Measurements from ENCODE around the gene MYOF. TPM values are rescaled to one million over a fixed set of nuclear protein-coding genes. Genes with fewer than 3 reads are reported as not detected.

MYOF gene
- total and polyA plus RNA-seq, 3 experiments from 2014 or later, result 57.0 to 62.8 TPM; not detected in 1

- no peak overlapping the region for H3K4me3 Mint-ChIP-seq
- no peaks in the 10 kb centered on the region for H3K36me3 Mint-ChIP-seq
- no peaks in the 10 kb centered on the region for H3K9me3 Mint-ChIP-seq
- H3K27ac Mint-ChIP-seq, result no peak overlapping the region
- H3K4me1 Mint-ChIP-seq, result no peaks in the 10 kb centered on the region
- ChIA-PET CTCF (interaction anchor here (1.2 kb wide), 1 partner anchor 25 kb away, joined by 3 read pairs; no protein-coding TSS in a partner anchor), POLR2A (no interaction called here)
- no peak overlapping the region for H3K4me3 ChIP-seq (ENCODE audit: low read length)
- no peak for DNase-seq
- H3K4me1 ChIP-seq (ENCODE audit: insufficient read depth, low read length), result no peaks in the 10 kb centered on the region
- H3K27me3 Mint-ChIP-seq, result peaks cover 3 to 6% of the 10 kb centered on the region in 2 donors
- H3K27ac ChIP-seq (ENCODE audit: low read depth, low read length), result no peak overlapping the region
- H3K9me3 ChIP-seq (ENCODE audit: low read length), result no peaks in the 10 kb centered on the region
- no peaks in the 10 kb centered on the region for H3K36me3 ChIP-seq (ENCODE audit: insufficient read depth, low read length)
- H3K27me3 ChIP-seq (ENCODE audit: insufficient read depth, low read length, poor library complexity, severe bottlenecking), result no peaks in the 10 kb centered on the region
These were observed 44.1 kb downstream of the MYOF start for GRCh38 chr10:93437946-93438612.

DNA sequence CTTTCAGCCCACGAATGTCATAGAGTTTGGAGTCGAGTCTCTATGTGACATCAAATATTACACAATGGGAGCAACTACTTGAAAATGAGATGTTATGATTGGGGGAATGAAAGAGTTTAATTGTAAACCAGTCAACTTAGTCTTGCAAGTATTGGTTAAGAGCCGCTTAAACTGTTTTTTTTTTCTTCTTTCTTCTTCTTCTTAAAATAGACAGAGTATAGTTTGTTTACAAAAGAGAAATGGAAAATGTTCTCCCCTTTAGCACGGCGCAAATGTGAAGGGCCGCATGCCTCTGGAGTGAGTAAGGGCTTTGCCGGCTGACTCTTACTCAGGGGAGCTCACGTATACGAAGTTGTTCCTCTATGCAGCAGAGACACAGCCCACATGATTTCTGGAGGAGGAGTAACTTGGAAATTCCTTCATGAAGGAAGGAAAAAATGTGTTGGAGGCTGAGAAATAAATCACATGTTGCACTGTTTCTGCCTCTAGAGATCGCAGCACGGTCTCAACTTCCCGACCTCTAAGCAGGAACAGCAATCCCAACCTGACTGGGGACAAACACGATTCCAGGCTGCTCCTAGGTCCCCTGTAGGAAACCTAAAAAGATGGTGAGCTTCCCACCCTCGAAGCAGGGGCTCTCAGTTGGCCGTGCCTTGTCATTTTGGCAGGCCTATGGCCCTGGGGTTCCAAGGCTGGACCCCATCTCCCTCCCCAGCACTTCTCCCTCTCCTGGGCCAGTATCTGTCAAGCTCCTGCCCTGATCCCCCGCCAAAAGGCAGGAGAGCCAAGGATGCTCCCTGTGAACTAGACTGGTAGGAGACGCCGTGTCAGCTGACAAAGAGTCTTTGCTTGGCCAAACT lies 44.8 kb downstream of the MYOF start:
- H3K27me3 ChIP-seq (ENCODE audit: insufficient read depth, low read length, poor library complexity, severe bottlenecking), result no peaks in the 10 kb centered on the region
- no peak overlapping the region for H3K4me3 ChIP-seq (ENCODE audit: low read length)
- no peaks in the 10 kb centered on the region for H3K36me3 ChIP-seq (ENCODE audit: insufficient read depth, low read length)
- H3K9me3 ChIP-seq (ENCODE audit: low read length), result no peaks in the 10 kb centered on the region
- ChIA-PET CTCF (interaction anchor here (1.2 kb wide), 1 partner anchor 24 kb away, joined by 3 read pairs; no protein-coding TSS in a partner anchor), POLR2A (interaction anchor here (0.6 kb wide), 1 partner anchor 10 kb away, joined by 5 read pairs; no protein-coding TSS in a partner anchor)
- Mint-ChIP-seq H3K4me3 (no peak overlapping the region), H3K4me1 (no peaks in the 10 kb centered on the region), H3K27me3 (peaks cover 6 to 7% of the 10 kb centered on the region in 2 donors), H3K9me3 (no peaks in the 10 kb centered on the region), H3K36me3 (no peaks in the 10 kb centered on the region), H3K27ac (peak overlapping the region in 1 of 8 donors; percentile 49)
- no peak overlapping the region for H3K27ac ChIP-seq (ENCODE audit: low read depth, low read length)
- no peaks in the 10 kb centered on the region for H3K4me1 ChIP-seq (ENCODE audit: insufficient read depth, low read length)
- DNase-seq, result no peak

GRCh38 chr10:93436591-93437085 lies 45.5 kb downstream of the MYOF start:
- ChIA-PET POLR2A (no interaction called here), CTCF (no interaction called here)
- Mint-ChIP-seq H3K36me3 (no peaks in the 10 kb centered on the region), H3K27me3 (peaks cover 6 to 7% of the 10 kb centered on the region in 2 donors), H3K4me3 (no peak overlapping the region), H3K4me1 (no peaks in the 10 kb centered on the region), H3K9me3 (no peaks in the 10 kb centered on the region), H3K27ac (peak overlapping the region in 1 of 8 donors; percentile 7)
- DNase-seq, result no peak
- Histone ChIP-seq H3K27me3 (ENCODE audit: insufficient read depth, low read length, poor library complexity, severe bottlenecking) (no peaks in the 10 kb centered on the region), H3K4me1 (ENCODE audit: insufficient read depth, low read length) (no peaks in the 10 kb centered on the region), H3K4me3 (ENCODE audit: low read length) (no peak overlapping the region), H3K36me3 (ENCODE audit: insufficient read depth, low read length) (no peaks in the 10 kb centered on the region), H3K9me3 (ENCODE audit: low read length) (no peaks in the 10 kb centered on the region), H3K27ac (ENCODE audit: low read depth, low read length) (no peak overlapping the region)

- POLR2A ChIA-PET, result no interaction called here
- H3K9me3 Mint-ChIP-seq, result no peaks in the 10 kb centered on the region
- H3K4me3 ChIP-seq (ENCODE audit: low read length), result no peak overlapping the region
- no peak overlapping the region for H3K27ac Mint-ChIP-seq
- H3K4me1 ChIP-seq (ENCODE audit: insufficient read depth, low read length), result no peaks in the 10 kb centered on the region
- no peak overlapping the region for H3K4me3 Mint-ChIP-seq
- no peaks in the 10 kb centered on the region for H3K36me3 Mint-ChIP-seq
- H3K9me3 ChIP-seq (ENCODE audit: low read length), result no peaks in the 10 kb centered on the region
- H3K27ac ChIP-seq (ENCODE audit: low read depth, low read length), result no peak overlapping the region
- DNase-seq, result no peak
- H3K27me3 Mint-ChIP-seq, result peaks cover 6 to 7% of the 10 kb centered on the region in 2 donors
- no peaks in the 10 kb centered on the region for H3K36me3 ChIP-seq (ENCODE audit: insufficient read depth, low read length)
- CTCF ChIA-PET, result no interaction called here
- H3K27me3 ChIP-seq (ENCODE audit: insufficient read depth, low read length, poor library complexity, severe bottlenecking), result no peaks in the 10 kb centered on the region
- H3K4me1 Mint-ChIP-seq, result no peaks in the 10 kb centered on the region
These were observed 46.3 kb downstream of the MYOF start for GRCh38 chr10:93435621-93436397.

GRCh38 chr10:93434991-93435491 lies 47.1 kb downstream of the MYOF start:
- no peaks in the 10 kb centered on the region for H3K4me1 Mint-ChIP-seq
- Histone ChIP-seq H3K4me1 (ENCODE audit: insufficient read depth, low read length) (no peaks in the 10 kb centered on the region), H3K27me3 (ENCODE audit: insufficient read depth, low read length, poor library complexity, severe bottlenecking) (no peaks in the 10 kb centered on the region), H3K4me3 (ENCODE audit: low read length) (no peak overlapping the region), H3K9me3 (ENCODE audit: low read length) (no peaks in the 10 kb centered on the region), H3K36me3 (ENCODE audit: insufficient read depth, low read length) (no peaks in the 10 kb centered on the region), H3K27ac (ENCODE audit: low read depth, low read length) (no peak overlapping the region)
- no peak overlapping the region for H3K4me3 Mint-ChIP-seq
- ChIA-PET POLR2A (no interaction called here), CTCF (no interaction called here)
- DNase-seq, result no peak
- H3K27me3 Mint-ChIP-seq, result peaks cover 6 to 7% of the 10 kb centered on the region in 2 donors
- H3K27ac Mint-ChIP-seq, result no peak overlapping the region
- no peaks in the 10 kb centered on the region for H3K36me3 Mint-ChIP-seq
- H3K9me3 Mint-ChIP-seq, result no peaks in the 10 kb centered on the region

- no peak for DNase-seq
- Histone ChIP-seq H3K4me3 (ENCODE audit: low read length) (no peak overlapping the region), H3K27ac (ENCODE audit: low read depth, low read length) (no peak overlapping the region), H3K9me3 (ENCODE audit: low read length) (no peaks in the 10 kb centered on the region), H3K4me1 (ENCODE audit: insufficient read depth, low read length) (no peaks in the 10 kb centered on the region), H3K36me3 (ENCODE audit: insufficient read depth, low read length) (no peaks in the 10 kb centered on the region), H3K27me3 (ENCODE audit: insufficient read depth, low read length, poor library complexity, severe bottlenecking) (no peaks in the 10 kb centered on the region)
- Mint-ChIP-seq H3K36me3 (no peaks in the 10 kb centered on the region), H3K27ac (no peak overlapping the region), H3K27me3 (peaks cover 2 to 7% of the 10 kb centered on the region in 2 donors), H3K4me3 (no peak overlapping the region), H3K4me1 (no peaks in the 10 kb centered on the region), H3K9me3 (peaks cover 0 to 3% (median 0%) of the 10 kb centered on the region in 5 donors)
- CTCF ChIA-PET, result interaction anchor here (1.8 kb wide), 1 partner anchor 9 kb away, joined by 5 read pairs; no protein-coding TSS in a partner anchor
- POLR2A ChIA-PET, result no interaction called here
These were observed 50.8 kb downstream of the MYOF start for GRCh38 chr10:93431361-93431760.

- no peak overlapping the region for H3K27ac Mint-ChIP-seq
- peaks cover 0 to 1% (median 0%) of the 10 kb centered on the region in 3 donors for H3K4me1 Mint-ChIP-seq
- POLR2A ChIA-PET, result no interaction called here
- Histone ChIP-seq H3K4me3 (ENCODE audit: low read length) (no peak overlapping the region), H3K27me3 (ENCODE audit: insufficient read depth, low read length, poor library complexity, severe bottlenecking) (no peaks in the 10 kb centered on the region), H3K9me3 (ENCODE audit: low read length) (no peaks in the 10 kb centered on the region), H3K4me1 (ENCODE audit: insufficient read depth, low read length) (no peaks in the 10 kb centered on the region), H3K36me3 (ENCODE audit: insufficient read depth, low read length) (no peaks in the 10 kb centered on the region), H3K27ac (ENCODE audit: low read depth, low read length) (no peak overlapping the region)
- peaks cover 0 to 3% (median 0%) of the 10 kb centered on the region in 5 donors for H3K9me3 Mint-ChIP-seq
- H3K4me3 Mint-ChIP-seq, result no peak overlapping the region
- no peak for DNase-seq
- no peaks in the 10 kb centered on the region for H3K27me3 Mint-ChIP-seq
- no peaks in the 10 kb centered on the region for H3K36me3 Mint-ChIP-seq
- CTCF ChIA-PET, result no interaction called here
These were observed 56.3 kb downstream of the MYOF start for GRCh38 chr10:93425861-93426260.

All from CD8-positive, alpha-beta memory T cell (primary cell).